GM21576 (cell line): ENCODE measurements around the gene U2AF2.
"Not testable (repeated sequence)": the region's sequence is repeated elsewhere in the genome, so short reads cannot be mapped to it uniquely, and the experiment has no call there.

ENCODE experiments used
- ATAC-seq: cut with Tn5 transposase; IDR thresholded peaks from one replicate; pipeline ENCODE4 v1.9.1; 2021; ENCODE audit warnings: mild to moderate bottlenecking, moderate library complexity; ENCODE audit not compliant: unreplicated experiment

U2AF2 gene

GRCh38 chr19:55700813-55701212 lies 46.0 kb downstream of the U2AF2 start:
- no peak for ATAC-seq

GRCh38 chr19:55702131-55702627 lies 47.3 kb downstream of the U2AF2 start:
- ATAC-seq, result no peak

- no peak for ATAC-seq
Observed at GRCh38 chr19:55703790-55704215, 49.0 kb downstream of the U2AF2 start.

GRCh38 chr19:55704494-55705245 lies 49.8 kb downstream of the U2AF2 start:
- no peak for ATAC-seq

- no peak for ATAC-seq
Observed at GRCh38 chr19:55705972-55706371, 51.1 kb downstream of the U2AF2 start.

GRCh38 chr19:55711719-55712118 lies 56.9 kb downstream of the U2AF2 start:
- no peak for ATAC-seq

- no peak for ATAC-seq
Observed at GRCh38 chr19:55712804-55713631, 58.2 kb downstream of the U2AF2 start.

GRCh38 chr19:55716531-55716930 lies 61.7 kb downstream of the U2AF2 start:
- ATAC-seq, result no peak

GRCh38 chr19:55717251-55717650 lies 62.4 kb downstream of the U2AF2 start:
- no peak for ATAC-seq

GRCh38 chr19:55717879-55718711 lies 63.3 kb downstream of the U2AF2 start:
- not testable (repeated sequence) for ATAC-seq

- no peak for ATAC-seq
Observed at GRCh38 chr19:55720214-55720746, 65.4 kb downstream of the U2AF2 start.

- ATAC-seq, result no peak
Observed at GRCh38 chr19:55720801-55721200, 66.0 kb downstream of the U2AF2 start.

GRCh38 chr19:55723491-55723890 lies 68.7 kb downstream of the U2AF2 start:
- no peak for ATAC-seq
